Ovary (tissue), 3 donors: ENCODE results near the gene REV3L.

Source experiments
- CTCF ChIP-seq, 3 donors: fragments of 450-650 bp in 2 of 3; fragments of 200-600 bp in 1 of 3; IDR thresholded peaks; one replicate each; pipeline versions ENCODE4 v1.5.1 to v1.8.0; 2016 to 2022; ENCODE audit warnings: antibody characterized with exemption in 3 of 3, mild to moderate bottlenecking in 1 of 3
- EP300 ChIP-seq: sonication (generic); formaldehyde crosslinking; IDR thresholded peaks from one replicate; pipeline ENCODE4 v1.6.1; 2017; ENCODE audit warnings: antibody characterized with exemption
- donor health status: DM: no; HTN: no; CAD: no.

- TF ChIP-seq EP300 (no peak), CTCF (IDR thresholded peaks at IDR 0.05) (no peak)
Observed at GRCh38 chr6:111258615-111259088, 224.4 kb downstream of the REV3L start.
